ENCODE results near the gene NOL12. TPM values are rescaled to one million over a fixed set of nuclear protein-coding genes. Genes with fewer than 3 reads are reported as not detected.

Gene NOL12
- total and polyA plus RNA-seq, 8 donors: 16.2 to 26.3 (median 20.3) TPM

DNA sequence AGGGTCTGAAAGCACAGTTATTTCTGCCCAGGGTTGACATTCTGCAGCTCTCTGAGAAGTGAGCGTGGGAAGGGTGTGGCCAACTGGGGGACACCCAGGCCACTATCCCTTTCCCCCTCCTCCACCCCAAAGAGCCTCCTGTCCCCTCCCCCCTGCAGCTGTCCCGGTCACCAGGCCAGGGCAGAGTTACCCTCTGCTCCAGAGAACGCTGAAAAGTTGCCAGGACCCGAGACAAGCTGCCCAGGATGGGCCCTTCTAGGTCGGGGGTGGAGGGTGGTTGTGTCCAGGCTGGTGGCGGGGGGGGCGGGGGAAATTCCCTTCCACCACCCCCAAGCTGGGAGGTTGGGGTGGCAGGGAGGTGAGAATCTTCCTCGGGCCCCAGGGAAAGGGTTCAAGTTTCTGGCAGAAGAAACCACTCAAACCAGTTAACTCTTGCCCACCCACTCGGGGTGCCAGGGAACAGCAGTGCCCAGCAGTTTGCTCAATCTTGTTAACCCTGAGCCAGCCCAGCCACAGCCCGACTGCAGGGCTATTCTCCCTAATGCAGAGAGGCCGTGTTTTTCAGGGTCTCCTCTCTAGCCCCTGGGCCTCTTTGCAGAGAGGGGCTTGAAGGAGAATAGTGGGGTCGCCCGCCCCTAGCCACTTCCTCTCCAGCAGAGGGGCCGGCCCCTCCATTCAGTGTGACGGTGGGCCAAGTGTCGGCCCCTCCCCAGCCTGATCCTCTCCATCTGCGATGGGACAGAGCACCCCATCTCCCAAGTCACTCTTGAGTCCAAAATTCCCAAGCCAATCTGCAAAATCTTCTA is 10.0 kb upstream of the NOL12 start:
- Histone ChIP-seq H3K4me1 (peaks cover 11 to 59% of the 10 kb centered on the region in 2 donors), H3K4me3 (peak overlapping the region; percentile 45 to 77), H3K27me3 (no peaks in the 10 kb centered on the region), H3K27ac (peak overlapping the region; percentile 90 to 94), H3K9me3 (no peaks in the 10 kb centered on the region), H3K36me3 (peaks cover 0 to 26% of the 10 kb centered on the region in 2 donors)
- ATAC-seq (peak; percentile 14), DNase-seq (peak in 2 of 4 donors; percentile 32 to 68)
- intact Hi-C loops (cut with DNase I): no loop called here
- TF ChIP-seq, protein P1, sequence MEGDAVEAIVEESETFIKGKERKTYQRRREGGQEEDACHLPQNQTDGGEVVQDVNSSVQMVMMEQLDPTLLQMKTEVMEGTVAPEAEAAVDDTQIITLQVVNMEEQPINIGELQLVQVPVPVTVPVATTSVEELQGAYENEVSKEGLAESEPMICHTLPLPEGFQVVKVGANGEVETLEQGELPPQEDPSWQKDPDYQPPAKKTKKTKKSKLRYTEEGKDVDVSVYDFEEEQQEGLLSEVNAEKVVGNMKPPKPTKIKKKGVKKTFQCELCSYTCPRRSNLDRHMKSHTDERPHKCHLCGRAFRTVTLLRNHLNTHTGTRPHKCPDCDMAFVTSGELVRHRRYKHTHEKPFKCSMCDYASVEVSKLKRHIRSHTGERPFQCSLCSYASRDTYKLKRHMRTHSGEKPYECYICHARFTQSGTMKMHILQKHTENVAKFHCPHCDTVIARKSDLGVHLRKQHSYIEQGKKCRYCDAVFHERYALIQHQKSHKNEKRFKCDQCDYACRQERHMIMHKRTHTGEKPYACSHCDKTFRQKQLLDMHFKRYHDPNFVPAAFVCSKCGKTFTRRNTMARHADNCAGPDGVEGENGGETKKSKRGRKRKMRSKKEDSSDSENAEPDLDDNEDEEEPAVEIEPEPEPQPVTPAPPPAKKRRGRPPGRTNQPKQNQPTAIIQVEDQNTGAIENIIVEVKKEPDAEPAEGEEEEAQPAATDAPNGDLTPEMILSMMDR (IDR thresholded peaks at IDR 0.05): no peak

DNA sequence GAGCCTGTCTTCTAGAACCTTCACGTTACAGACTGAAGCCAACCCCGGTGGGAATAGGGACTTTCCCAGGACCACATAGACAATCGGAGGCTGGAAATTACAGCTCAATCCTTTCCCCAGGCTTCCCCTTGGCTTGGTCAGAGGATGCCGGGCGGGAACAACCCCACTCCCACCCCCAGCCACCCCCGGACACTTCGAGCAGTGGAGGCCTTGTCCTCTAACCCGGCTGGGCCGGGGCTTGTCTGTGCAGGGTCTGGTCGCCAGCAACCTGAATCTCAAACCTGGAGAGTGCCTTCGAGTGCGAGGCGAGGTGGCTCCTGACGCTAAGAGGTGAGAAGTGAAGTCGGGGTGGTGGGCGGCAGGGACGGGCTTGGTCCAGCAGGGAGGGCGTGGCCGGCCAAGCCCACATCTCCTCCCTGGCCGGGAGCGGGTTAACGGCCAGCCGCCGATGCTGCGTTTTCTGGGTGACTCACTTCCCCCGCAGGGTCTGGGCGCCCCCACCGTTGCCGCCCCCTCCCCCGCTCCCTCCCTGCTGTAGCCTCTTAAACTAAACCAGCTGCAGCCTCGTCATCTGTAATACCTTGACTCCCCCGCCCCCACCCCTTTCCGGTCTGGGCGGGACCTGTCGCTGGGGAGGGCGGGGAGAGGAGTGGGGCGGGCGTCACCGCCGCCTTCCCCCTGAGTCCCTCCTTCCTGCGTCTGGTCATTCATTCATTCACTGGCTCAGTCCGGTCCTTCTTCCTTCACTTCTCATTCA is 9.2 kb upstream of the NOL12 start:
- Histone ChIP-seq H3K27me3 (no peaks in the 10 kb centered on the region), H3K4me3 (peak overlapping the region; percentile 45 to 77), H3K27ac (peak overlapping the region; percentile 90 to 94), H3K9me3 (no peaks in the 10 kb centered on the region), H3K4me1 (peaks cover 17 to 67% of the 10 kb centered on the region in 2 donors), H3K36me3 (peaks cover 0 to 26% of the 10 kb centered on the region in 2 donors)
- peak; percentile 46 to 96 (median 90) for DNase-seq
- TF ChIP-seq, protein P1 (IDR thresholded peaks at IDR 0.05): no peak
- peak; percentile 72 for ATAC-seq
- intact Hi-C loops (cut with DNase I): no loop called here

DNA sequence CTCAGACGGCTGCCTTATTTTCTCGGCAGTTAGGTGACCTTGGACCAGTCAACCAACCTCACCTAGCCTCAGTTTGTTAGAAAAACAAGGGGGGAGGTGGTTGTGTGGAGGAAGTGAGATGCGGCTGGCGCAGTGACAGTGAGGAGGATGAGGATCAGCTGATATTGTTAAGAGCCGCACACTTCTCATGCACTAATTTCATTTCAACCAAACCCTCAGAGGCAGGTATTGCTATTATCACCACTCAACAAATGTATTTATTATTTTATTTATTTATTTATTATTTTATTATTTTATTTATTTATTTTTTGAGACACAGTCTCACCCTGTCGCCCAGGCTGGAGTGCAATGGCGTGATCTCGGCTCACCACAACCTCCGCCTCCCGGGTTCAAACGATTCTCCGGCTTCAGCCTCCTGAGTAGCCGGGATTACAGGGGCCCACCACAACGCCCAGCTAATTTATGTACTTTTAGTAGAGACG is 8.6 kb upstream of the NOL12 start:
- ATAC-seq (no peak), DNase-seq (no peak)
- H3K36me3 ChIP-seq: peaks cover 0 to 26% of the 10 kb centered on the region in 2 donors
- H3K27ac ChIP-seq: peak overlapping the region; percentile 90 to 94
- intact Hi-C loops (cut with DNase I): no loop called here
- TF ChIP-seq, protein P1 (IDR thresholded peaks at IDR 0.05): no peak
- H3K4me3 ChIP-seq: peak overlapping the region; percentile 45 to 77
- no peaks in the 10 kb centered on the region for H3K9me3 ChIP-seq
- H3K4me1 ChIP-seq: peaks cover 17 to 68% of the 10 kb centered on the region in 2 donors
- H3K27me3 ChIP-seq: no peaks in the 10 kb centered on the region

DNA sequence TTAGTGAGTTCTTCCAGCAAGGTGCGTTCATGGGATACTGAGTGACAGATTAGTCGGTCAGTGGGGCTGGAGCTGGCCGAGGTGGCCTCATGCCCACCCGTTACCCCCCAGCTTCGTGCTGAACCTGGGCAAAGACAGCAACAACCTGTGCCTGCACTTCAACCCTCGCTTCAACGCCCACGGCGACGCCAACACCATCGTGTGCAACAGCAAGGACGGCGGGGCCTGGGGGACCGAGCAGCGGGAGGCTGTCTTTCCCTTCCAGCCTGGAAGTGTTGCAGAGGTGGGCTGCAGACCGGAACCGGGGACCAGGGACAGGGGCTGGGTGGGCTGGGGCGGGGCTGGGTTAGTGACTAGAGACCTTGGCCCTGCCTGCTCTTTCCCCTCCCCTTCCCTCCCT is 7.8 kb upstream of the NOL12 start:
- ATAC-seq (no peak), DNase-seq (no peak)
- H3K36me3 ChIP-seq: peaks cover 0 to 26% of the 10 kb centered on the region in 2 donors
- TF ChIP-seq, protein P1 (IDR thresholded peaks at IDR 0.05): no peak
- no peaks in the 10 kb centered on the region for H3K27me3 ChIP-seq
- intact Hi-C loops (cut with DNase I): no loop called here
- no peaks in the 10 kb centered on the region for H3K9me3 ChIP-seq
- H3K4me1 ChIP-seq: peaks cover 17 to 64% of the 10 kb centered on the region in 2 donors
- H3K27ac ChIP-seq: peak overlapping the region in 1 of 2 donors; percentile 10
- peak overlapping the region in 1 of 2 donors; percentile 77 for H3K4me3 ChIP-seq

DNA sequence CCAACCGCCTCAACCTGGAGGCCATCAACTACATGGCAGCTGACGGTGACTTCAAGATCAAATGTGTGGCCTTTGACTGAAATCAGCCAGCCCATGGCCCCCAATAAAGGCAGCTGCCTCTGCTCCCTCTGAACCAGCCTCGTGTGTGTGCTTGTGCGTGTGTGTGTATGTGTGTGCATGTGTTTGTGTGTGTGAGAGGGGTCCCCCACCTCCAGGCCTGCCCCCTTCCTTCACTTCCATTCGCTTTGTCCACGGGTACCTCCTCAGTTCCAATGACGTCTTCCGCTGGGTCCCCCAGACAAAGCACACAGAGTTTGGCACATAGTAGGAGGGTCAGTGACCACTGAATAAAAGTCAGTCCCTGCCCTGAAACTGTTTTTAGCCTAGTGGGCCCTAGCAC is 6.5 kb upstream of the NOL12 start:
- H3K9me3 ChIP-seq: no peaks in the 10 kb centered on the region
- intact Hi-C loops (cut with DNase I): loop anchor here in 1 of 2 donors (5.0 kb wide), 1 partner anchor 37 kb away; no protein-coding TSS in a partner anchor
- ATAC-seq (no peak), DNase-seq (no peak)
- peaks cover 13 to 53% of the 10 kb centered on the region in 2 donors for H3K4me1 ChIP-seq
- no peak overlapping the region for H3K4me3 ChIP-seq
- TF ChIP-seq, protein P1 (IDR thresholded peaks at IDR 0.05): no peak
- no peaks in the 10 kb centered on the region for H3K27me3 ChIP-seq
- peaks cover 0 to 26% of the 10 kb centered on the region in 2 donors for H3K36me3 ChIP-seq
- H3K27ac ChIP-seq: no peak overlapping the region
